Measurements from ENCODE around the gene MBD4.

MBD4 gene

GRCh38 chr3:129462361-129462968, 22.7 kb upstream of the MBD4 start:
- DNase-seq, result no peak

GRCh38 chr3:129461461-129462146, 21.9 kb upstream of the MBD4 start:
- no peak for DNase-seq

GRCh38 chr3:129461022-129461421, 21.3 kb upstream of the MBD4 start:
- peak; percentile 14 for DNase-seq

DNA sequence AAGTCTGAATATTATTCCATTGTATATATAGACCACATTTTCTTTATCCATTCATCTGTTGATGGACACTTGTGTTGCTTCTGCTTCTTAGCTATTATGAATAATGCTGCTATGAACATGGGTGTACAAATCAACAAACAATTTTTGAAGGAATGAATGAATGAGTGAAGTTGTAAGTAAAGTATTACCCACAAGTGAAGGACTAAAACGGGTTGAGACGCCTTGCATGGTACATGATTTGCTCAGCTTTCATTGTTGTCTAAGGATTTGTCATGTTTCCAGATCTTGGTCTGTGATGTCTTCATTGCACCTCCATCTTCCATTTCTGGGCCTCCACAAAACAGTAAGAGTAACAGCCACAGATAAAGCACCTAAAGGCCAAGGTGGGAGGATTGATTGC, 20.8 kb upstream of the MBD4 start:
- no peak for DNase-seq

DNA sequence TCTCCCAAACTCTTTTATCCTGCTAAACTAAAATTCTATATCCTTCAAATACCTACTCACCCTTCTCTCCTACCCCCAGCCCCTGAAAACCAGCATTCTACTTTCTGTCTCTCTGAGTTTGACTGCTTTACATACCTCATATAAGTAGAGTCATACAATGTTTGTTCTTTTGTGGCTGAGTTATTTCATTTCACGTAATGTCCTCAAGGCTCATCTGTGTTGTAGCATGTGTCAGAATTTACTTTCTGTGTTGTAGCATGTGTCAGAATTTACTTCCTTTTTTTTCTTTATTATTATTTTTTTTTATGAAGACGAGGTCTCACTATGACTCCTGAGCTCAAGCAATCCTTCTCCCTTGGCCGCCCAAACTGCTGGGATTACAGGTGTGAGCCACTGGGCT, 20.4 kb upstream of the MBD4 start:
- no peak for DNase-seq

GRCh38 chr3:129453732-129454131, 14.0 kb upstream of the MBD4 start:
- peak; percentile 7 for DNase-seq

GRCh38 chr3:129449279-129450115, 9.7 kb upstream of the MBD4 start:
- DNase-seq, result no peak

- no peak for DNase-seq
Observed at GRCh38 chr3:129448186-129448895, 8.6 kb upstream of the MBD4 start.

DNA sequence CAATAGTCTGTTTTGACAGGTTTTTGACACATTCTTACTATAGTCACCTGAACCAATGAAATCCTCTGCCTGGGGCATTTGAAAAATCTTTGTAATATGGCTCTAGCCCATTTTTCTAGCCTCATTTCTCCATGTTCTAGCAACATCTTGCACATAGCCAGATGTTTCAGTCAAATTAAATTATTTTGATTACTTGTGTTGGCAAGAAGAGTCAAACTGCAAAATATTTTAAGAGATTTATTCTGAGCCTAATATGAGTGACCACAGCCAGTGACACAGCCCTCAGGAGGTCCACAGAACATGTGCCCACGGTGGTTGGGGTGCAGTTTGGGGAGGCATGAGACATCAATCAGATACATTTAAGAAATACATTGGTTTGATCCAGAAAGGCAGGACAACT, 7.2 kb upstream of the MBD4 start:
- DNase-seq, result no peak

- no peak for DNase-seq
Observed at GRCh38 chr3:129445471-129445870, 5.7 kb upstream of the MBD4 start.

- no peak for DNase-seq
Observed at GRCh38 chr3:129442947-129443346, 3.2 kb upstream of the MBD4 start.

- DNase-seq, result no peak
Observed at GRCh38 chr3:129442486-129442885, 2.7 kb upstream of the MBD4 start.

DNA sequence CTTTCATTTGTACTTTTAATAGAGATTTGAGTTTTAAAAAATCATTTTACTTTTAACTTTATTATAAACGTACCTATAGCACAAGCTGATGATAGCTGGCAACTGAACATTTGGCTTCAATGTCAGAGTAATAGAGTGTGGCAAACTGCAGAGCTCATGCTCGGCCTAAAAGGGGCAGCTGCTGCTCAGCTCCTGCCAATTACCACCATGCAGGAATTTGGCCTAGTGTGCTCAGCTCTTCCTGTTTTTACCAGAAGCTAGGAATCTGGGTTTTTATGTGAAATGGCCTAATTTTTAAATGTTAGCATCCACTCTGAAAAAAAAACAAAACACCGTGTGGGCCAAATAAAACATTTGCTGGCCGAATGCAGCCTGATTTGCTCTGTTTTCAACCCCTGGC, 2.0 kb upstream of the MBD4 start:
- DNase-seq, result peak; percentile 46

GRCh38 chr3:129441215-129441614, 1.5 kb upstream of the MBD4 start:
- DNase-seq, result no peak

GRCh38 chr3:129440618-129441190, 956 bp upstream of the MBD4 start:
- DNase-seq, result no peak

DNA sequence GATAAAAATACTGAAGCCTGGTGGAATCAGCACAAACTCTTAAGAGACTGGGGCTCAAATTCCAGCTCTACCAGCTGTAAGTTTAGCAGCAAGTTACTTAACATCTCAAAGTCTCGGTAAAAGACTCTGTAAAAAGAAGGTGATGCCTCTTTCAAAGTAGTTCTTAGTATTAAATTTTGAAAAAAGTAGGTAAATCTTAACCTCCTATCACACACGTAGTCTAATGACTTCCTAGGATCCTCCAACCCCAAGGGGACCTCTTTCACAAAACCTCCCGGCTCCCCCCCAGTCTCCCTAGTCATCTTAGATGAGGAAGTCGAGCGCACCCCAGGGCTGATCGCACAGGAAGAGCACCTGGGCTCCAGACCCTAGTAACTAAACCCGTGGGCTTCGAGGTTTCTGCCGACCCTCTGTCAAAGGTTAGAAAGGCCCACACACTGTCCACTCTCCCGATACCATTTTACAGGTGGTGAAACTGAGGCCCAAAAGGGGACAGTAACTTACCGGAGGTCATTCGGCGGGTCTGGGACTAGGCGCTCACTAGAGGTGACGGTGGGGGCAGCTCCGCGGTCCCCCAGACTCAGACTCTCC, 427 bp downstream of the MBD4 start:
- DNase-seq, result no peak

- no peak for DNase-seq
Observed at GRCh38 chr3:129435367-129435766, 4.4 kb downstream of the MBD4 start.

GRCh38 chr3:129434140-129434539, 5.6 kb downstream of the MBD4 start:
- DNase-seq, result no peak

DNA sequence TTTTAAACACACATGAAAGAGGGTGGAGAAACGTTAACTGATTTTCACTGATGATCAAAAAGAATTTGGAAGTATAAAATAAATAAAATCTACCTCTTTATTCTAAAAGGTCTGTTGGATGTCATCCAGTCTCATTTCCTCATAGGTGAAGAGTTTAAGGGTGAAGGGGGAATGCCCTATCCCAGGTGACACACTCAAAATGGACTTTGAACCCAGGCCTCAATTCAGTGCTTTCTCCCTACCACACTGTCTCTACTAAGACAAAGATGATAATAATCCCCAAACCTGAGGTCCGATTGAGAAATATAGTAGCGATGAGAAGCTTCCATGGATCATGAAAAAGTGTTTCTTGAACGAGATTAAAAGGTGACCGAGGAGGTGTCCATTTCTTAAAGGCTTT, 6.2 kb downstream of the MBD4 start:
- no peak for DNase-seq

- DNase-seq, result no peak
Observed at GRCh38 chr3:129432671-129433070, 7.1 kb downstream of the MBD4 start.

GRCh38 chr3:129432036-129432435, 7.7 kb downstream of the MBD4 start:
- DNase-seq, result no peak

DNA sequence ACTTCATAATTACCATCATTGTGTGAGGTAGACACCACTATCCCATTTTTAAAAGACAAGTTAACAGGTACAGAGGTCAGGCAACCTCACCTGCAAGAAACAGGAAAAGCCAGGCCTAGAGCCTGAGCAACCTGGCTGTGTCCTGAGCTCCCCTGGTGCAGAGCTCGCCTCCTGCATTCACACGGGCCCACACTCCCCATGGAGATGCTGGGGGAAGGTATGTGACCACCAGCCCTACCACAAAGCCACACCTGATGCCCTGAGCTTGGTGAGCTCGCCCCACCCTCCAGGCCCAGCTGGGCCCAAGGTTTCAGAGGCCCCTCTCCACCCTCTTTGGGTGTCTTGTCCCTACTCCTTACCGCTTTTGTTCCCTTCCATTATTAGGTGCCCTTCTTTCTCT, 10.1 kb downstream of the MBD4 start:
- no peak for DNase-seq

DNA sequence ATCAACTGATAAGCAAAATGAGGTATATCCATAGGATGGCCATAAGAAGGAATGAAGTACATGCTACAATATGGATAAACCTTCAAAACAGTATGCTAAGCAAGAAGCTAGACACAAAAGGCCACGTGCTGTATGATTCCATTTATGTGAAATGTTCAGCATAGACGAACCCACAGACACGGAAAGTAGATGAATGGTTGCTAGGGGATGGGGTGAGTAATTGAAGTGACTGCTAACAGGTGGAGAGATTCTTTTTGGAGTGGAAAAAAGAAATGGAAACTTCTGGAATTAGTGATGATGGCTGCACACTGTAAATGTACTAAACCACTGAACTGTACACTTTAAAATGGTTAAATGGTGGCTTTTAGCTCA, 10.7 kb downstream of the MBD4 start:
- DNase-seq, result no peak

Data from fibroblast of upper back skin (primary cell).